HG02840 (cell line): Measurements from ENCODE around the gene TENT4B.

Experiments
- ATAC-seq: cut with Tn5 transposase; IDR thresholded peaks from one replicate; pipeline ENCODE4 v1.9.1; 2021; ENCODE audit warnings: mild to moderate bottlenecking, moderate library complexity, moderate number of reproducible peaks; ENCODE audit not compliant: unreplicated experiment, low FRiP score

TENT4B gene

GRCh38 chr16:50192386-50193050 lies 39.4 kb downstream of the TENT4B start:
- no peak for ATAC-seq

DNA sequence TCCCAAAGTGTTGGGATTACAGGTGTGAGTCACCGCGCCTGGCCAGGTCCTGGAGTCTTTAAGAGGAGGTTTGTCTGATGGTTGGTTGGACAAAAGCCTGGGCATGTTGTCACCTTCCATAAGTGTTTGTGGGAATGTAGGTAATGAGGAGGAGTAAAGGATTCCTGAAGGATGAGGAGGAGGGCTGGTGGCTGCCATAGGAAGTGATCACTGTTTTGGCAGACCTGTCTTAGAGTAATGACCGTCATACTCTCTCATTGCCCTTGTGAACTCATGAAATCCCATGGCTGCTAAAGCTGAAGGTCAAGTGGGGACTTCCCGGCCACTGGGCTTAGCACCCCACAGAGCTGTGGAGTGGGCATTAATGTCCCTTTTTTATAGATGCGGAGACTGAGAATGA lies 40.5 kb downstream of the TENT4B start:
- ATAC-seq: no peak

DNA sequence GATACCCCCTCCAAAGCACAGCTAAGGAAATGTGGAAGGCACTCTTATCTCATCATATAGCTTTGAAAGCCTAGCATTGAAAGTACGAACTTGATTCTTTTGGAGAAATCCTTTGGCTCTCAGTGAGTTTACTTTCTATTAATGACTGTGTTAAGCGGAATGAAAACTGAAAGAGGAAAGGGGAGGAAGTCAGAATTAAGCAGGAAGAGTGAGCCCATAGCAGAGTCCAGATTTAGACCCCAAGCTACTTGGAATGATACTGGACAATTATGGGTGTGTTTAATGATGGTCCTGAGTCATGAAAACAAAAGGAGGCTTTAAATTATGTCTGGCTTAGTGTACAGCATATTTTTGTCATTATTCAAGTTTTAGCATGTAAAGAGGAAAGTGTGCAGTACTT lies 42.2 kb downstream of the TENT4B start:
- ATAC-seq: no peak

GRCh38 chr16:50195756-50196155 lies 42.6 kb downstream of the TENT4B start:
- ATAC-seq: no peak

- ATAC-seq: no peak
These were observed 44.5 kb downstream of the TENT4B start for GRCh38 chr16:50197582-50197981.

DNA sequence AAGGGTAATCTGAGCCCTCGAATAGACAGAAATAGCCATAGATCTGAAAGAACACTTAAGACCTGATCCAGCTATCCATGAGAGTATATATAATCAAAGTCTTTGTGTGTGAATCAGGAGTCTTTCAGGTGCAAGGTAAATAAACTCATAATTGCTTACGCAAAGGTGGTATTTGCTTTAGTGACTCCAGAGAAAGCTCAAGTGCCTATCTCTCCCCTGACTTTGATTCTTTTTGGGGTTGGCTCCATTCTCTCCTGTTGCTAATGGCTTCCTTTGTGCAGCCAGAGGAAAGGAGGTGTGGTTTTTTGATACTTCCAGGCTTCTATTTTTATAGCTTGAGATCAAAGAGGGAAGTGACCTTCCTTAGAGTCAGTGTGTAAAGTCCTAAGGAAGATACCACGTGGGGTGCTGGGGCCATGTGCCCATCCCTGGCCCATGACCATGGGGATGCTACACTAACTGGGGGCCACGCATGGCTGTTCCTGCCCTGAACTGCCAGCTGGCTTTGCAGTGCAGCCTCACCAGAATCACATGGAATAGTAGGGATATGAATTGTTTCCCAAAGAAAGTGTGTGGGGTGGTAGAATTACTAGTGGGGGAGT lies 45.8 kb downstream of the TENT4B start:
- ATAC-seq: no peak

DNA sequence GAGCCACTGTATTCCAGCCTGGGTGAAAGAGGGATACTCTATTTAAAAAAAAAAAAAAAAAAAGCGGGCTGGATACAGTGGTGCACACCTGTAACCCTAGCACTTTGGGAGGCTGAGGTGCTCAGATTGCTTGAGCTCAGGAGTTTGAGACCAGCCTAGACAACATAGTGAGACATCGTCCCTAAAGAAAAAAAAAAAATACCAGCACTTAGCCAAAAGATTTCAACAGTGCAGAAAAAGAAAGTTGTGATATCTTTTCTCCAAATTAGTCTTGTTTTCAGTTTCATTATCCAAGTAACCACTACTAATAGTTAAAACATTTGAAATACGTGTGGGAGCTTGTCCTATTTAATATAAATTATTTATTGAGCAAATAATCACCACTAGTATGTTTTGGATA lies 48.7 kb downstream of the TENT4B start:
- ATAC-seq: no peak

- ATAC-seq: no peak
These were observed 50.0 kb downstream of the TENT4B start for GRCh38 chr16:50202926-50203624.

- no peak for ATAC-seq
These were observed 50.6 kb downstream of the TENT4B start for GRCh38 chr16:50203681-50204080.

DNA sequence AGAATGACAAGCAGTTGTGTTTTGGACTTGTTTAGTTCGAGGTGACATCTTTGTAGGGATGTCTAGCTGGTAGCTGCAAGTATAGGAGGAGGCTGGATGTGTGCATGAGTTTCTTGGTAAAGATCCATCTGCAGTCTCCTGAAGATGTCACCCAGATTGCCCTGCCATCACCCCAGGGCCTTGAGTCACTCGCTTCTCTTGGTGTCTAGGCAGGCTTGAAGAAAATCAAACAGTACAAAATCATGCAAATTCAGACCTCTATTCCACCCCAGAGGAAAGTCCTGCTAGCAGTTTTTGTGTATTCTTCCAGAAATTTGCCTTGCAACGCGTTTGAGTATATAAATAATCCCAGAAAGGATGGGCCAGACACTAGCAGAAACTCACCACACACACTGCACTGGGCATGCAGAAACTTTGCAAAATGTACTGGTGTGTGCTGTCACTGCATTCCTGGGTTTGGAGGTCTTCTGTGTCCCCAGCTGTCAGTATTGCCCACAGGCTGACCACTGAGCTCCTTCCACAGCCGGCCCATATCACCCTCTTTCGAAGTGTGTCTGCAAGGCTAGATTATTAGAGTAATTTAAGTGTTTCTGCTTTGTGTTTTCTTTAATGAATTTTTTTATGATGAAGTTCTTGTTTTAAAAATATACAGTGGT lies 51.5 kb downstream of the TENT4B start:
- ATAC-seq: no peak

- ATAC-seq: no peak
These were observed 54.5 kb downstream of the TENT4B start for GRCh38 chr16:50207652-50208051.

DNA sequence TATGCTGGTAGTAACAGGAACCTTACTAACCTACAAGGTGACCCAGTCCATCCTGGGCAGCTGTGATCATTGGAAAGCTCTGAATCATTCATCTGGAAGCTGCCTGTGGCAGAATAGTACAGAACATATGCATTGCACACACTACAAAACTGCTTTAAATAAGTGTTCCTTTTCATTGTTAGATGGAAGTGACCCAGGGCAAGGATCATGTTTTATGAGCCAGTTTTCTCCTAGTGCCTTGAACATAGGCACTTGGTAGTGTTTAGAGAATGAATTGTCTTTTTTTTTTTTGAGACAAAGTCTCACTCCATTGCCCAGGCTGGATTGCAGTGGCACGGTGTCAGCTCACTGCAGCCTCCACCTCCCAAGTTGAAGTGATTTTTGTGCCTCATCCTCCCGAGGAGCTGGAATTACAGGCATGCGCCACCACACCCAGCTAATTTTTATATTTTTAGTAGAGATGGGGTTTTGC lies 55.4 kb downstream of the TENT4B start:
- ATAC-seq: no peak

- no peak for ATAC-seq
These were observed 56.6 kb downstream of the TENT4B start for GRCh38 chr16:50209546-50210265.

GRCh38 chr16:50210266-50211038 lies 57.3 kb downstream of the TENT4B start:
- ATAC-seq: no peak

GRCh38 chr16:50213939-50214519 lies 60.9 kb downstream of the TENT4B start:
- ATAC-seq: no peak

DNA sequence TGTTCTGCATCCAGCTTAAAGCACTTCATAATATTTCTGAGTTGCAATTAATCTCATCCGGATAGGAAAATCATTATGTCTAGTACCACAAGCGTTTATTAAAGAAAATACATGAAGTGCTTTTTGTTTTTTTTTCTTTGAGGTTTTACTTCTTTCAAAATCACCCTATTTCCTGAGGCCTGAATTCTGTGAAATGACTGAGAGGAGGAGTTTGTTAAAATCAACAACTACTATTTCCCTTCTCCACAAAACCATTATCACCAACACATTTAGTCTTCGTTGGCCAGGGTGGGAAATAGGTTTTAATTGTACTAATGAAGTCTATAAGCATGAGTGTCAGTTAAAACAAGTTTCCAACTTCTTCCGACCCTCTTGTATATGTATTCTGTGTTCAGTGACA lies 62.6 kb downstream of the TENT4B start:
- no peak for ATAC-seq

- no peak for ATAC-seq
These were observed 63.1 kb downstream of the TENT4B start for GRCh38 chr16:50216231-50216630.

DNA sequence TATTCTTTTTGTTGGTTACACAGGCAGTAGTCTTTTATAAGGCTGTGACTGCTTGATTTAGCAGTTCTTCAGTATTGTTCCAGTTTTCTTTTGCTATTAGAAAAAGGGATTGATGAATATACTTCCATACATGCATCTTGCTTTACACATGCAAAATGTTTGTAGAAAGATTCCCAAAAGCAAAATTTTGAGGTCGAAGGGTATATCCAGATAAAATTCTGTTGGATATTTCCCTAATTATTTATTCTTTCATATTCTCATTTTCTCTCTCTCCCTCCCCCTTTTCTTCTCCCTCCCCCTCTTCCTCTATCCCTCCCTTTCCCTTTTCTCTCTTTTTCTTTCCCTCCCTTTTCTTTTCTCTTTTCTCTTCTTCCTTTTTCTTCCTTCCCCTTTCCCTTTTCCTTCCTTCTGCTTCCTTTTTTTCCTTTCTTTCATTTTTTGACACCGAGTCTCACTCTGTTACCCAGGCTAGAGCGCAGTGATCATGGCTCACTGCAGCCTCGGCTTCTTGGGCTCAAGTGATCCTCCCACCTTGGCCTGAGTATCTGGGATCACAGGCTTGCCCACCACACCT lies 66.4 kb downstream of the TENT4B start:
- no peak for ATAC-seq

- no peak for ATAC-seq
These were observed 71.2 kb downstream of the TENT4B start for GRCh38 chr16:50224286-50224685.
